Head of caudate nucleus (tissue), 42 donors: ENCODE data around the gene TTLL6.
"Not testable (repeated sequence)": the region's sequence is repeated elsewhere in the genome, so short reads cannot be mapped to it uniquely, and the experiment has no call there.

ENCODE experiments used
- DNase-seq, 42 donors: peaks; one replicate each; pipeline versions ENCODE4 v3.0.0 to v3.0.0-alpha.2; 2020 to 2021; ENCODE audit warnings: mixed read lengths in 7 of 42
- intact Hi-C: fragments of 100-400 bp; cut with DNase I; formaldehyde crosslinking; loops from one replicate; pipeline ENCODE4 v1.15.0; 2022

The TTLL6 gene

GRCh38 chr17:48816774-48817590 lies at the start of gene TTLL6:
Gene TTLL6, minus strand, starts transcription at chr17:48817229. Its CDS starts 157 bp downstream, at chr17:48817072.
- intact Hi-C loops, result no loop called here
- peak; percentile 40 to 85 (median 69) for DNase-seq

GRCh38 chr17:48860456-48860855 lies 43.4 kb upstream of the TTLL6 start:
- intact Hi-C loops, result no loop called here
- no peak for DNase-seq

DNA sequence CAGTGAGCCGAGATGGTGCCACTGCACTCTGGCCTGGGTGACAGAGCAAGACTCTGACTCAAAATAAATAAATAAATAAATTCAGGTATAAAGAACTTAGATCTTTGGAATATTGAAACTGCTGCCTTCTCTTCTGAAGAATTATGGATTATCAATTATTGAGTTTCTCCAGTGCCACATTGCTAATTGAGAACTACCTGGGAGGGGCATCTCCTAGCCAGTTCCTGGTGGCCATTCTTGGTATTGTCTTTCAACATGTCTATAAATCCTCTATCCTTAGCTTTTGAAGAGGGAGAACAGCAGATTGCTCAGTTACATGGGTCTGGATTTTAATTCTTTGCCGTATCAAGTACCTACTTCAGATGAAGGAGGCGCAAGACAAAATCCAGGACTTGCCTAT lies 43.0 kb upstream of the TTLL6 start:
- intact Hi-C loops, result no loop called here
- DNase-seq, result no peak

GRCh38 chr17:48856122-48856821 lies 39.2 kb upstream of the TTLL6 start:
- intact Hi-C loops, result no loop called here
- DNase-seq, result no peak

DNA sequence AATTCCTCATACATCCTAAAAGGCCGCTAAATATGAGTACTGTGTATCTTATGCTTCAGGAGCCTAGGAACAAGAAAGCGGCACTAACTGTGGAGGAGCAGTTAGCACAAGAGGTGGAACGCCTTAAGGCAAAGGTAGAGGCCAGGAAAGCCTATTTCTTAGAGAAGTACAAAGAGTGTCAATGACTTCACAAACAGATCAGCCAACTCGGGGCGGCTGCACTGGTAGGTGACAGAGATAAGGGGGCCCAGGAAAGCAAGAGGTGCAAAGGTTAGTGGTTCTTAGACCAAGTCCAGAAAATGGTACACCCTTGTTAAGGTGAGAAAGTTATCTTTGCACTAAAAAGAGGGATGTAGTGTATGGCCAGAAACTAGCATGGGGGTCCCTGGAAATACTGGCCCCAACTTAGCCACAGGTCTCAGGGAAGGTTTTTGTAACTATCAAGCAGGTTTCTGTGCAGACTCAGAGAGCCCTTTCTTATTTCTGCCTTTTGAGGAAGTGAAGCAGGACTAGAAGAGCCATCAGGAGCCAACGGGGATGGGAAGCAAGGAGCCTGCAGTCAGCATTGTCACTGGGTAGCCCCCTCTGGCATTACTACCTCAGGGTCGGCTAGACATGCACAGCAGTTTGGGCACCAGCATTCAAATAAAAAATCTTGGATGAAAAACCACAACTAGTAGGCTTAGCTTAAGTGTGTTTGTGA lies 37.9 kb upstream of the TTLL6 start:
- no peak for DNase-seq
- intact Hi-C loops, result no loop called here

GRCh38 chr17:48850792-48851323 lies 33.8 kb upstream of the TTLL6 start:
- intact Hi-C loops, result no loop called here

GRCh38 chr17:48843187-48843900 lies 26.3 kb upstream of the TTLL6 start:
- no peak for DNase-seq
- intact Hi-C loops, result no loop called here

More at GRCh38 chr17:48850792-48851323, 33.8 kb upstream of the TTLL6 start:
- DNase-seq, result no peak

DNA sequence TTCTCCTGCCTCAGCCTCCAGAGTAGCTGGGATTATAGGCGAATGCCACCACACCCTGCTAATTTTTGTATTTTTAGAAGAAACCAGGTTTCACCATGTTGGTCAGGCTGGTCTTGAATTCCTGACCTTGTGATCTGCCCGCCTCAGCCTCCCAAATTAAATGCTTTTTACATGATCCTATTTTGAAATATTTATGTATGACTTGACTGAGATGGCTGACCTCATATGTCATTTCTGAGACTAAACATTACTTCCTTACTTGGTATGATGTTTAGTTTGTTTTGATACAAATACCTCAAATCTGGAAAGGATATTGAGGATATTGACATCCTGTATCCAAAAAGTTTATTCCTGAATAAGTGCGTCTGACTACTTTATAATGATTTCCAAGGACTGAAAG lies 25.7 kb upstream of the TTLL6 start:
- DNase-seq, result no peak
- intact Hi-C loops, result no loop called here

DNA sequence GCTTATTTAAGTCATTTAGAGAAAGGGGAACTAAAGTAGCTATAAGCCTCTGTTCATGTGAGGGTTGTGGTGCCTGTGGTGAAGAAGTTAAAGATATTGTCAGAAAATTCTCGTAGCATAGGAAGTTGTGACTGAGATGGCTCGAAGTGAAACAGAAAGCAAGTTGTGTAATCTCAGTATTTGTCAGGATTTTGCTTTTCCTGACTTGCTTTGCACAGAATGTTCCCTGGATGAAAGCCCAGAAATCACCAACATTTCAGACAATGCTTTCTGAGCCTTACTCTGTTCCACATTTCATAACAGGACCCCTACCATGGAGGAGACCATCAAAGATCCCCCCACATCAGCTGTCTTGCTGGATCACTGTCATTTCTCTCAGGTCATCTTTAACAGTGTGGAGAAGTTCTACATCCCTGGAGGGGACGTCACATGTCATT lies 24.4 kb upstream of the TTLL6 start:
- intact Hi-C loops, result no loop called here
- peak in 10 of 42 donors; percentile 4 to 54 (median 30) for DNase-seq

DNA sequence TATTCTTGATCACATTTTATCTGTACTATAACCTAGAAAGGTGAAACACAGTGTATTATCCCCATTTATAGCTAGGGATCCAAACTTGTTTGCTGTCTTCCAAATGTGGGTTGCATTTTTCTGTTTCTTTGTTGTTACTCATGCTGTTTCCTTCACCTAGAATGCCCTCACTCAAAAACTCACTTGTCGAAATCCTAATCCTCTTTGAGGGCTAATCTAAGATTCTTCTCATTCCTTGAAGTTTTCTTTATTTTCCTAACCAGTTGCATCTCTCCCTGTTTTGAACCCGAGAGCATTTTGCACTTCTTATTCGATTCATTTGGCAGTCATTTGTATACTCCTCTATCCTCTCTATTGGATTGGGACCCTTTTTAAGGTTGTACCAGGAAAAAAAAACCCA lies 23.4 kb upstream of the TTLL6 start:
- intact Hi-C loops, result no loop called here
- DNase-seq, result no peak

- DNase-seq, intact Hi-C loops: not testable (repeated sequence)
These were observed 20.4 kb upstream of the TTLL6 start for GRCh38 chr17:48837458-48837857.

GRCh38 chr17:48835971-48836370 lies 18.9 kb upstream of the TTLL6 start:
- intact Hi-C loops, result no loop called here
- DNase-seq, result no peak

GRCh38 chr17:48834973-48835372 lies 17.9 kb upstream of the TTLL6 start:
- intact Hi-C loops, result no loop called here
- no peak for DNase-seq

GRCh38 chr17:48831549-48831883 lies 14.5 kb upstream of the TTLL6 start:
- no peak for DNase-seq
- intact Hi-C loops, result no loop called here

- intact Hi-C loops, result no loop called here
- DNase-seq, result peak; percentile 86 to 97 (median 93)
These were observed 14.0 kb upstream of the TTLL6 start, which contains the start of gene CALCOCO2 for GRCh38 chr17:48830840-48831548. Gene CALCOCO2, plus strand, starts transcription at chr17:48831035. Its CDS starts 10,673 bp downstream, at chr17:48841708.

DNA sequence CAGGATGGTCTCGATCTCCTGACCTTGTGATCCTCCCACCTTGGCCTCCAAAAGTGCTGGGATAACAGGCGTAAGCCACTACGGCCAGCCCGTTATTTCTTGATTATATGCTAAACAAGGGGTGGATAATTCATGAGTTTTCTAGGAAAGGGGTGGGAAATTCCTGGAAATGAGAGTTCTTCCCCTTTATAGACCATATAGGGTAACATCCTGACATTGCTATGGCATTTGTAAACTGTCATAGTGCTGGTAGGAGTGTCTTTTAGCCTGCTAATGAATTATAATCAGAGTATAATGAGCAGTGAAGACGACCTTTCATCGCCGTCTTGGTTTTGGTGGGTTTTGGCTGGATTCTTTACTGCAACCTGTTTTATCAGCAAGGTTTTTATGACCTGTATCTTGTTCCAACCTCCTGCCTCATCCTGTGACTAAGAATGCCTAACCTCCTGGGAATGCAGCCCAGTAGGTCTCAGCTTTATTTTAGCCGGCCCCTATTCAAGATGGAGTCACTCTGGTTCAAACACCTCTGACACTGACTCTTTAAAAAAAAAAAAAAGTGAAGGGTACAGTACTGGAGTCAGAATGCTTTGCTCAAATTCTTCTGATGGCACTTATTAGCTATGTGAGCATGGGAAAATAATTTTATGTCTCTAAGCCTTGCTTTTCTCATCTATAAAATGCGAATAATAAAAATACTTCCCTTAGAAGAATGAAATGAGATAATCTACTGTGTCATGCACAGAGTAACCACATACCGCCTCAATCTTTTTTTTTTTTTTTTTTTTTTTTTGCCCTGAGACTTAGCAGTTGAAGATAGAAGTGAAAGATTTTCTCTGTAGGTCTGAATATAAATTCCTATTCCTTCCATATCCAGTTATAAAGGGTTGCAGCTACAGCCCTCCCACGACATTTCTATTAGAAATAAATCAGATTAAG lies 8.7 kb upstream of the TTLL6 start:
- intact Hi-C loops, result no loop called here

DNA sequence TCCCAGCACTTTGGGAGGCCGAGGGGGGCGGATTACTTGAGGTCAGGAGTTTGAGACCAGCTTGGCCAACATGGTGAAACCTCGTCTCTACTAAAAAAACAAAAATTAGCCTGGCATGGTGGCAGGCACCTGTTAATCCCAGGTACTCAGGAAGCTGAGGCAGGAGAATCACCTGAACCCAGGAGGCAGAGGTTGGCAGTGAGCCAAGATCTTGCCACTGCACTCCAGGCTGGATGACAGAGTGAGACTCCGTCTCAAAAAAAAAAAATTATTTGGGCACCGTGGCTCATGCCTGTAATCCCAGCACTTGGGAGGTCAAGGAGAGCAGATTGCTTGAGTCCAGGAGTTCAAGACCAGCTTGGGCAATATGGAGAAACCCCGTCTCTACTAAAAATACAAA lies 3.9 kb upstream of the TTLL6 start:
- intact Hi-C loops, DNase-seq: not testable (repeated sequence)

More for the DNA sequence above, 8.7 kb upstream of the TTLL6 start:
- DNase-seq, result no peak
